ENCODE measurements around the gene ENOX2.
"Not testable (repeated sequence)": the region's sequence is repeated elsewhere in the genome, so short reads cannot be mapped to it uniquely, and the experiment has no call there.

Gene ENOX2

GRCh38 chrX:130756233-130756632 lies 146.8 kb downstream of the ENOX2 start:
- DNase-seq (ENCODE audit: low read depth in 2 of 2), result no peak

- DNase-seq (ENCODE audit: low read depth in 2 of 2), result no peak
Measured at GRCh38 chrX:130754353-130754752, 148.7 kb downstream of the ENOX2 start.

- DNase-seq (ENCODE audit: low read depth in 2 of 2), result no peak
Measured at GRCh38 chrX:130746709-130747342, 156.2 kb downstream of the ENOX2 start.

GRCh38 chrX:130746077-130746476 lies 156.9 kb downstream of the ENOX2 start:
- DNase-seq (ENCODE audit: low read depth in 2 of 2), result no peak

GRCh38 chrX:130741584-130741983 lies 161.4 kb downstream of the ENOX2 start:
- no peak for DNase-seq (ENCODE audit: low read depth in 2 of 2)

GRCh38 chrX:130741151-130741550 lies 161.9 kb downstream of the ENOX2 start:
- DNase-seq (ENCODE audit: low read depth in 2 of 2), result no peak

GRCh38 chrX:130738638-130739195 lies 164.3 kb downstream of the ENOX2 start:
- no peak for DNase-seq (ENCODE audit: low read depth in 2 of 2)

- no peak for DNase-seq (ENCODE audit: low read depth in 2 of 2)
Measured at GRCh38 chrX:130734713-130735112, 168.3 kb downstream of the ENOX2 start.

GRCh38 chrX:130728208-130728607 lies 174.8 kb downstream of the ENOX2 start:
- DNase-seq (ENCODE audit: low read depth in 2 of 2), result no peak

- DNase-seq (ENCODE audit: low read depth in 2 of 2), result no peak
Measured at GRCh38 chrX:130726661-130727060, 176.3 kb downstream of the ENOX2 start.

- no peak for DNase-seq (ENCODE audit: low read depth in 2 of 2)
Measured at GRCh38 chrX:130725519-130725918, 177.5 kb downstream of the ENOX2 start.

GRCh38 chrX:130719413-130719812 lies 183.6 kb downstream of the ENOX2 start:
- DNase-seq (ENCODE audit: low read depth in 2 of 2), result no peak

- no peak for DNase-seq (ENCODE audit: low read depth in 2 of 2)
Measured at GRCh38 chrX:130718137-130718536, 184.9 kb downstream of the ENOX2 start.

GRCh38 chrX:130716781-130717413 lies 186.1 kb downstream of the ENOX2 start:
- no peak for DNase-seq (ENCODE audit: low read depth in 2 of 2)

- DNase-seq (ENCODE audit: low read depth in 2 of 2), result no peak
Measured at GRCh38 chrX:130716346-130716745, 186.7 kb downstream of the ENOX2 start.

- DNase-seq (ENCODE audit: low read depth in 2 of 2), result no peak
Measured at GRCh38 chrX:130715299-130715698, 187.7 kb downstream of the ENOX2 start.

GRCh38 chrX:130714665-130715064 lies 188.3 kb downstream of the ENOX2 start:
- DNase-seq (ENCODE audit: low read depth in 2 of 2), result no peak

GRCh38 chrX:130714135-130714534 lies 188.9 kb downstream of the ENOX2 start:
- DNase-seq (ENCODE audit: low read depth in 2 of 2), result no peak

GRCh38 chrX:130709178-130709577 lies 193.8 kb downstream of the ENOX2 start:
- DNase-seq (ENCODE audit: low read depth in 2 of 2), result not testable (repeated sequence)

- no peak for DNase-seq (ENCODE audit: low read depth in 2 of 2)
Measured at GRCh38 chrX:130705591-130705990, 197.4 kb downstream of the ENOX2 start.

- no peak for DNase-seq (ENCODE audit: low read depth in 2 of 2)
Measured at GRCh38 chrX:130704053-130705038, 198.7 kb downstream of the ENOX2 start.

Data from stimulated activated CD4-positive, alpha-beta T cell treated with anti-CD3 and anti-CD28 coated beads, Interleukin-1b, Interleukin-23, amount 100 ng/mL, for 1 hour (primary cell).